ENCODE measurements around the gene MAP6.

MAP6 gene

GRCh38 chr11:75565916-75566762, 102.7 kb downstream of the MAP6 start:
- DNase-seq: no peak

GRCh38 chr11:75565221-75565814, 103.5 kb downstream of the MAP6 start:
- DNase-seq: no peak

GRCh38 chr11:75563978-75564552, 104.8 kb downstream of the MAP6 start:
- DNase-seq: peak; percentile 66

- DNase-seq: no peak
These were observed 105.3 kb downstream of the MAP6 start for GRCh38 chr11:75563501-75563977.

GRCh38 chr11:75562836-75563484, 105.9 kb downstream of the MAP6 start:
- peak; percentile 73 for DNase-seq

- DNase-seq: peak; percentile 91
These were observed 106.6 kb downstream of the MAP6 start, which contains the start of gene SERPINH1 for GRCh38 chr11:75562048-75562835. TSS of gene SERPINH1 (plus strand) at chr11:75562253. CDS start at chr11:75566350, 4,097 bp downstream.

GRCh38 chr11:75561426-75562047, 107.3 kb downstream of the MAP6 start:
- no peak for DNase-seq

GRCh38 chr11:75560644-75561043, 108.2 kb downstream of the MAP6 start:
- DNase-seq: no peak

GRCh38 chr11:75558939-75559843, 109.6 kb downstream of the MAP6 start:
- no peak for DNase-seq

GRCh38 chr11:75557666-75558494, 111.0 kb downstream of the MAP6 start:
- no peak for DNase-seq

GRCh38 chr11:75556275-75556674, 112.6 kb downstream of the MAP6 start:
- DNase-seq: no peak

GRCh38 chr11:75555079-75555811, 113.6 kb downstream of the MAP6 start:
- no peak for DNase-seq

GRCh38 chr11:75554258-75555022, 114.4 kb downstream of the MAP6 start:
- DNase-seq: peak; percentile 61

GRCh38 chr11:75553889-75554257, 115.0 kb downstream of the MAP6 start:
- no peak for DNase-seq

GRCh38 chr11:75553182-75553581, 115.7 kb downstream of the MAP6 start:
- no peak for DNase-seq

- DNase-seq: no peak
These were observed 119.4 kb downstream of the MAP6 start for GRCh38 chr11:75549370-75549958.

- no peak for DNase-seq
These were observed 120.1 kb downstream of the MAP6 start for GRCh38 chr11:75548595-75549272.

Data from retina (tissue), 1 donor.